MM.1S (cell line): Measurements from ENCODE around the gene SETBP1.

Source experiments
- DNase-seq: peaks from one replicate; pipeline ENCODE4 v3.0.0-alpha.2; 2015
- H2AFZ ChIP-seq: fragments of 300-600 bp; sonication (generic); 2 replicates; pipeline ENCODE4 v1.6.0; 2016; ENCODE audit warnings: antibody characterized with exemption, low read length
- H3F3A ChIP-seq: fragments of 300-600 bp; sonication (generic); 2 replicates; pipeline ENCODE4 v1.6.1; 2016; ENCODE audit warnings: mild to moderate bottlenecking, antibody characterized with exemption, low read length, moderate library complexity, mixed read lengths; ENCODE audit not compliant: insufficient read depth
- H3K27ac ChIP-seq: fragments of 300-600 bp; sonication (generic); 2 replicates; pipeline ENCODE4 v1.5.1; 2016; ENCODE audit warnings: mild to moderate bottlenecking, low read length
- H3K27me3 ChIP-seq: fragments of 300-600 bp; sonication (generic); replicated peaks from 2 replicates; pipeline ENCODE4 v1.6.0; 2016; ENCODE audit warnings: low read length; ENCODE audit not compliant: insufficient read depth
- H3K36me3 ChIP-seq: fragments of 300-600 bp; sonication (generic); replicated peaks from 2 replicates; pipeline ENCODE4 v1.6.1; 2016; ENCODE audit warnings: mild to moderate bottlenecking, low read length, mixed read lengths; ENCODE audit not compliant: insufficient read depth
- H3K4me1 ChIP-seq: fragments of 300-600 bp; sonication (generic); 2 replicates; pipeline ENCODE4 v1.6.1; 2016; ENCODE audit warnings: low read length, mixed read lengths
- H3K4me2 ChIP-seq: fragments of 300-600 bp; sonication (generic); 2 replicates; pipeline ENCODE4 v1.6.0; 2016; ENCODE audit warnings: low read depth, low read length
- H3K4me3 ChIP-seq: fragments of 300-600 bp; sonication (generic); 2 replicates; pipeline ENCODE4 v1.5.1; 2016; ENCODE audit warnings: low read length, mixed read lengths
- H3K79me2 ChIP-seq: fragments of 300-600 bp; sonication (generic); 2 replicates; pipeline ENCODE4 v1.6.1; 2016; ENCODE audit warnings: mixed run types, low read length, mixed read lengths
- H3K9ac ChIP-seq: fragments of 300-600 bp; sonication (generic); 2 replicates; pipeline ENCODE4 v1.6.1; 2016; ENCODE audit warnings: low read length, mixed read lengths
- H3K9me2 ChIP-seq: fragments of 300-600 bp; sonication (generic); replicated peaks from 2 replicates; pipeline ENCODE4 v1.6.1; 2016; ENCODE audit warnings: mild to moderate bottlenecking, low read length, mixed read lengths; ENCODE audit not compliant: insufficient read depth
- H3K9me3 ChIP-seq: fragments of 300-600 bp; sonication (generic); replicated peaks from 2 replicates; pipeline ENCODE4 v1.6.1; 2016; ENCODE audit warnings: mild to moderate bottlenecking, low read length, mixed read lengths; ENCODE audit not compliant: insufficient read depth
- H4K20me1 ChIP-seq: fragments of 300-600 bp; sonication (generic); 2 replicates; pipeline ENCODE4 v1.6.1; 2016; ENCODE audit warnings: mild to moderate bottlenecking, low read length, moderate library complexity, mixed read lengths; ENCODE audit not compliant: insufficient read depth
- EZH2 ChIP-seq: fragments of 300-600 bp; sonication (generic); optimal IDR thresholded peaks from 2 replicates; pipeline ENCODE3; 2017; ENCODE audit warnings: low read depth, mild to moderate bottlenecking, antibody characterized with exemption, low read length, mixed read lengths
- EZH2phosphoT487 ChIP-seq: fragments of 300-600 bp; sonication (generic); IDR thresholded peaks from 2 replicates; pipeline ENCODE4 v1.6.1; 2018; ENCODE audit warnings: antibody characterized with exemption, low read length
- TF ChIP-seq, protein P1 (sequence below): fragments of 300-600 bp; sonication (generic); IDR thresholded peaks from 2 replicates; pipeline ENCODE4 v1.5.1; 2016; ENCODE audit warnings: antibody characterized with exemption, low read length, mixed read lengths

The SETBP1 gene

GRCh38 chr18:44807766-44808165 lies 127.1 kb downstream of the SETBP1 start:
- Histone ChIP-seq H3K9ac (no peak overlapping the region), H2AFZ (no peak overlapping the region), H3K4me3 (no peak overlapping the region), H3K9me3 (no peaks in the 10 kb centered on the region), H3K4me2 (no peak overlapping the region), H3F3A (peaks cover 11% of the 10 kb centered on the region), H4K20me1 (no peaks in the 10 kb centered on the region), H3K79me2 (peaks cover 93% of the 10 kb centered on the region), H3K27ac (no peak overlapping the region), H3K9me2 (no peaks in the 10 kb centered on the region), H3K4me1 (peaks cover 31% of the 10 kb centered on the region), H3K27me3 (no peaks in the 10 kb centered on the region), H3K36me3 (no peaks in the 10 kb centered on the region)
- TF ChIP-seq EZH2phosphoT487 (no peak), EZH2 (no peak)
- TF ChIP-seq, protein P1, sequence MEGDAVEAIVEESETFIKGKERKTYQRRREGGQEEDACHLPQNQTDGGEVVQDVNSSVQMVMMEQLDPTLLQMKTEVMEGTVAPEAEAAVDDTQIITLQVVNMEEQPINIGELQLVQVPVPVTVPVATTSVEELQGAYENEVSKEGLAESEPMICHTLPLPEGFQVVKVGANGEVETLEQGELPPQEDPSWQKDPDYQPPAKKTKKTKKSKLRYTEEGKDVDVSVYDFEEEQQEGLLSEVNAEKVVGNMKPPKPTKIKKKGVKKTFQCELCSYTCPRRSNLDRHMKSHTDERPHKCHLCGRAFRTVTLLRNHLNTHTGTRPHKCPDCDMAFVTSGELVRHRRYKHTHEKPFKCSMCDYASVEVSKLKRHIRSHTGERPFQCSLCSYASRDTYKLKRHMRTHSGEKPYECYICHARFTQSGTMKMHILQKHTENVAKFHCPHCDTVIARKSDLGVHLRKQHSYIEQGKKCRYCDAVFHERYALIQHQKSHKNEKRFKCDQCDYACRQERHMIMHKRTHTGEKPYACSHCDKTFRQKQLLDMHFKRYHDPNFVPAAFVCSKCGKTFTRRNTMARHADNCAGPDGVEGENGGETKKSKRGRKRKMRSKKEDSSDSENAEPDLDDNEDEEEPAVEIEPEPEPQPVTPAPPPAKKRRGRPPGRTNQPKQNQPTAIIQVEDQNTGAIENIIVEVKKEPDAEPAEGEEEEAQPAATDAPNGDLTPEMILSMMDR: no peak
- no peak for DNase-seq

DNA sequence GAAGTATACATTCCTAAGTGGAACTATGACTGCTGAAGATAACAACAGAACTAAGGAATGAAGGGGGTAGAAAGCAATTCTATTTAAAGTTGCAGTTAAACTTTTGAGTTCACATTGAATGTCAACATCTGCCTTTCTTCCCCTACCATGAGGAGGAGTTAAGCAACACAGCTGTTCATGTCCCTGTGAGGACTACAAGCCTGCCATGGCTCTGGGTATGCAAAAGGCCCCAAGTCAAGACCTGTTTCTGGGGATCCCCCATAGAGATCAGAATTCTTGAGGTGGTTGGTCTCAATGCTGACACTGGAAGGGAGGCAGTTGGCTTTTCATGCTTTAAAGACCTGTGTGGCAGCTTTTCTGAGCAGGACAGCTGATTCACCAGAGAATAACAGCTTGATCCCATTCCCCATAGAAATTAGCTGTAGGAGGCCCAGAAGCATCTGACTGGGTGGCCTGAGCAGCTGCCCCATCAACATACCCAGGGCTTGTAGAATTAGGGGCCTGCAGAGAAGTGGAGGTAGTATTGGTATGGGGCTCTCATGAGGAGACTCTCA lies 131.0 kb downstream of the SETBP1 start:
- Histone ChIP-seq H3K4me3 (no peak overlapping the region), H3K9ac (no peak overlapping the region), H2AFZ (no peak overlapping the region), H3K4me2 (no peak overlapping the region), H3K27ac (no peak overlapping the region), H3K27me3 (no peaks in the 10 kb centered on the region), H3K9me2 (no peaks in the 10 kb centered on the region), H4K20me1 (no peaks in the 10 kb centered on the region), H3F3A (no peaks in the 10 kb centered on the region), H3K36me3 (no peaks in the 10 kb centered on the region; the same call in 1 of the 2 replicates), H3K9me3 (no peaks in the 10 kb centered on the region), H3K4me1 (peaks cover 8% of the 10 kb centered on the region; the same call in 1 of the 2 replicates), H3K79me2 (peaks cover 99% of the 10 kb centered on the region)
- DNase-seq: no peak
- TF ChIP-seq EZH2: no peak
- TF ChIP-seq, protein P1: no peak
- no peak for TF ChIP-seq EZH2phosphoT487

DNA sequence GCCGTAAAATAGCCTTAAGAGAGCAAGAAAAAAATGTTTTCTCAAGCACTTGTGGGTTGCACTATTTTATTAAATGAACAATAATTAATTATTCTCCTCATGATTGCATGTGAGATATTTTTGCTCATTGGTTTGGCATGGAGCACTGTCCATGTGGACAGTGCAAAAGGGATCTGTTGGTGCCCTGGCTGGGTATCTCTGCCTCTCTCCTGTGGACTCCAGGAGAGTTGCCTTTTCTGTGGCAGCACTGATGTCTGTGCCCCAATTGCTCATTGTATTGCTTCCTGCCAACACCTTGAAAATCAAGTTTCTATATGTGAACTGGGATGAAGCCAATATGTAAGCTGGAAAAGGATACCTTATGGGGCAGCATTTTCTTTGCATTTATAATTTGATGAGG lies 131.7 kb downstream of the SETBP1 start:
- no peaks in the 10 kb centered on the region; the same call in 1 of the 2 replicates for H3K36me3 ChIP-seq
- H3K27ac ChIP-seq: no peak overlapping the region
- H3F3A ChIP-seq: no peaks in the 10 kb centered on the region
- H3K4me3 ChIP-seq: no peak overlapping the region
- no peaks in the 10 kb centered on the region for H3K9me2 ChIP-seq
- H3K9ac ChIP-seq: no peak overlapping the region
- peaks cover 97% of the 10 kb centered on the region for H3K79me2 ChIP-seq
- H2AFZ ChIP-seq: no peak overlapping the region
- no peaks in the 10 kb centered on the region for H3K9me3 ChIP-seq
- H3K4me2 ChIP-seq: no peak overlapping the region
- no peak for TF ChIP-seq EZH2phosphoT487
- TF ChIP-seq, protein P1: no peak
- DNase-seq: no peak
- H3K27me3 ChIP-seq: no peaks in the 10 kb centered on the region
- no peaks in the 10 kb centered on the region for H4K20me1 ChIP-seq
- H3K4me1 ChIP-seq: peaks cover 5% of the 10 kb centered on the region; the same call in 1 of the 2 replicates
